ENCODE results near the gene ZNF354C. TPM values are rescaled to one million over a fixed set of nuclear protein-coding genes. Genes with fewer than 3 reads are reported as not detected.

The ZNF354C gene
- total and polyA plus RNA-seq, 5 donors from 2014 or later: 0.64 to 4.5 (median 1.1) TPM

- Histone ChIP-seq H3K9me3 (ENCODE audit: control insufficient read depth in 2 of 2, low read length in 2 of 2) (no peaks in the 10 kb centered on the region), H3K36me3 (ENCODE audit: control insufficient read depth, insufficient read depth, low read length) (no peaks in the 10 kb centered on the region), H3K27me3 (ENCODE audit: control insufficient read depth, insufficient read depth, low read length) (no peaks in the 10 kb centered on the region), H3K27ac (ENCODE audit: insufficient read depth, low read length, poor library complexity, severe bottlenecking) (no peak overlapping the region), H3K4me3 (ENCODE audit: low read depth, low read length) (no peak overlapping the region), H3K4me1 (ENCODE audit: control insufficient read depth, insufficient read depth, low read length, poor library complexity, severe bottlenecking) (no peaks in the 10 kb centered on the region)
- Mint-ChIP-seq H3K4me3 (no peak overlapping the region), H3K9me3 (peaks cover 0 to 2% (median 0%) of the 10 kb centered on the region in 7 donors), H3K36me3 (no peaks in the 10 kb centered on the region), H3K27me3 (no peaks in the 10 kb centered on the region), H3K27ac (no peak overlapping the region), H3K4me1 (no peaks in the 10 kb centered on the region)
- DNase-seq: no peak
- ATAC-seq (ENCODE audit: low read depth in 2 of 2): no peak
Observed at GRCh38 chr5:179131886-179132585, 71.9 kb downstream of the ZNF354C start.

- ATAC-seq (ENCODE audit: low read depth in 2 of 2): no peak
- no peaks in the 10 kb centered on the region for H3K4me1 ChIP-seq (ENCODE audit: control insufficient read depth, insufficient read depth, low read length, poor library complexity, severe bottlenecking)
- no peaks in the 10 kb centered on the region for H3K27me3 ChIP-seq (ENCODE audit: control insufficient read depth, insufficient read depth, low read length)
- no peaks in the 10 kb centered on the region for H3K36me3 Mint-ChIP-seq
- no peak for DNase-seq
- H3K27me3 Mint-ChIP-seq: no peaks in the 10 kb centered on the region
- peaks cover 0 to 1% (median 0%) of the 10 kb centered on the region in 7 donors for H3K9me3 Mint-ChIP-seq
- H3K4me3 ChIP-seq (ENCODE audit: low read depth, low read length): no peak overlapping the region
- no peaks in the 10 kb centered on the region for H3K36me3 ChIP-seq (ENCODE audit: control insufficient read depth, insufficient read depth, low read length)
- no peak overlapping the region for H3K27ac ChIP-seq (ENCODE audit: insufficient read depth, low read length, poor library complexity, severe bottlenecking)
- no peaks in the 10 kb centered on the region for H3K9me3 ChIP-seq (ENCODE audit: control insufficient read depth in 2 of 2, low read length in 2 of 2)
- H3K27ac Mint-ChIP-seq: no peak overlapping the region
- no peak overlapping the region for H3K4me3 Mint-ChIP-seq
- H3K4me1 Mint-ChIP-seq: no peaks in the 10 kb centered on the region
Observed at GRCh38 chr5:179132586-179133355, 72.6 kb downstream of the ZNF354C start.

Other genes starting within 250 kb of the ZNF354C start
- gene ZNF354B, start 200.4 kb upstream of the ZNF354C start, total RNA-seq: 11.8 TPM
- 1 to 10 TPM; 2.1 to 4.0 (median 2.3) TPM for gene ZNF354B, start 200.4 kb upstream of the ZNF354C start, polyA plus RNA-seq
- 0.30 TPM for gene ZFP2, start 164.5 kb upstream of the ZNF354C start, total RNA-seq
- gene ZFP2, start 164.5 kb upstream of the ZNF354C start, polyA plus RNA-seq: under 1 TPM; 0.23 to 0.91 (median 0.67) TPM
- gene ZNF454, start 119.2 kb upstream of the ZNF354C start, total RNA-seq: 0.17 TPM
- not detected for gene ZNF454, start 119.2 kb upstream of the ZNF354C start, polyA plus RNA-seq
- gene GRM6, start 65.1 kb upstream of the ZNF354C start, total RNA-seq: not detected
- not detected for gene GRM6, start 65.1 kb upstream of the ZNF354C start, polyA plus RNA-seq
- 2.9 TPM for gene ZNF879, start 36.6 kb upstream of the ZNF354C start, total RNA-seq
- 1 to 10 TPM; 1.7 to 4.3 (median 2.9) TPM for gene ZNF879, start 36.6 kb upstream of the ZNF354C start, polyA plus RNA-seq

Data from CD4-positive, CD25-positive, alpha-beta regulatory T cell (primary cell).